HT1080 (cell line): ENCODE measurements around the gene SLC24A3. TPM values are rescaled to one million over a fixed set of nuclear protein-coding genes. Genes with fewer than 3 reads are reported as not detected.

Experiments
- DNase-seq: peaks from one replicate; pipeline ENCODE4 v3.0.0-alpha.2; 2015; ENCODE audit warnings: low read depth
- total RNA-seq: library from RNA; depleted of rRNA; stranded (reverse); fragments of >200 nt; shearing (Covaris generic); gene quantifications from 2 replicates; pipeline ENCODE4 v1.2.3, GENCODE V29; 2014

The SLC24A3 gene
- total RNA-seq, 1 experiment from 2014 or later: not detected

DNA sequence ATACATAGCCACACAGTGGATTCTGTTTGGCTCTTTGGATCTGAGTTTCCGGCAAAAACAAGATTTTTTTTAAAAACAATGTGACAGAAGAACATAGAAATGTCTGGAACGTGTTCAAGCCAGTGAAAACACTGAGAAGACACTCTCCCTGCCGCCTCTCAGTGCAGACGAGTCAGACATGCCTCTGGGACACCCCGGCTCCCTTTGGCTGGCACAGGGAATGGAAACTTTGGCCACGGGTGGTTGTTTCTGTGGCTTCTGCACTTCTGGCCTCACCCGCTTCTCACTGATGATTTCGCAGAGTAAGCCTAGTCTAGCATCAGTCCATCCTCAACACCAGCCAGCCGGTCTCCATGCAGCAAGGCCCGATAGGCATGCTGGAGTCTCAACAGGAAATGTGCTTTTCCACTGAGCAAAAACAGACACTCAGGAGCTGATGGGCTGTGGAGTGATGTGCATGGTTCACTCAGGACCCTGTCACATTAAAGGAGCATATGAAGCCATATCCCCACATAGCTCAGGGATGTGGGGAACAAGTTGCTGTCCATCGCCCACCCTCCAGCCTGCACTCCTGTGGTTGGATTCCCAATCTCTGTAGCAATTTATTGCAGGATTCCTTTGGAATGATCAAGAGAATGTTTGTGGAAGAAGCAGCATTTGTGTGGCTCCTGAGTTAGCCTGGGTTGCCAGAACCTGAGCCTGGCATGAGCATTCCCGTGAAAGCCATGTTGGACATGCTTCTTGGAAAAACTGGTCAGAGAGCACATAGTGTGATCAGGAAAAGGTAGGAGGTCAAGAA, 283.7 kb downstream of the SLC24A3 start:
- peak; percentile 13 for DNase-seq

DNA sequence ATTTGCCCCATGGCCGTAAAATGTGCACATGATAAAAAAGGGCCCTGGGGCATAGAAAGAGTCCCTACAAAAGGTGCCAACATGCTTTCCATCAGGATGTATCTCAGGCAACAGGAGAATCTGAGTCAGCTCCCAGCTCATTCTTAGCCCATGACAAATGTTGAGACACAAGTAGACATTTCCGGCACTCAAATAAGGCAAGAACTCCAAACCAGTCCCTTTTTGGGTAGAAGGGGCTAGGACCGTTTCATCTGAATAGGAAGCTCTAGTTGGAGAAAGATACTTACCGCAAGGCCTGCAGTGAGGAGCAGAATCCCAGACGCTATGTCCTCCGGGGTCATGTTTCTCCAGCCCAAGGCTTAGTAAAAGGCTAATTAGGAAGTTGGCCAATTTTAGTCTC, 284.6 kb downstream of the SLC24A3 start:
- peak; percentile 91 for DNase-seq

DNA sequence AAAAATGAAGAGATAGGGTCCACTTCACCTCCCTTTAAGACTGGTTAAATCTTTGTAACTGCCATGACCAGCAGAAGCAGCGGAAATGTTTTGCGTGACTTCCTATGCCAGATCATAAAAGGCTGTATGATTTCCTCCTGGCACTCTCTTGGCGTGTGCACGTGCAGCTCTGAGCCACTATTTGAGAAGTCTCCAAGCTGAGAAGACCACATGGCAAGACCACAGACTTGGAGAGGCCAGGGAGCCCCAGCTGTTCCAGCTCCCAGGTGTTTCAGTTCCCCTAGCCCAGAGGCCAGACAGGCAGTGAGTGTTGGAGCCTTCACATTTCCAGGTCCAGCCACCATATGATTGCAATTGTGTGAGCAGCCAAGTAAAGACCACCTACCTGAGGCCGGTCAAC, 286.3 kb downstream of the SLC24A3 start:
- no peak for DNase-seq

DNA sequence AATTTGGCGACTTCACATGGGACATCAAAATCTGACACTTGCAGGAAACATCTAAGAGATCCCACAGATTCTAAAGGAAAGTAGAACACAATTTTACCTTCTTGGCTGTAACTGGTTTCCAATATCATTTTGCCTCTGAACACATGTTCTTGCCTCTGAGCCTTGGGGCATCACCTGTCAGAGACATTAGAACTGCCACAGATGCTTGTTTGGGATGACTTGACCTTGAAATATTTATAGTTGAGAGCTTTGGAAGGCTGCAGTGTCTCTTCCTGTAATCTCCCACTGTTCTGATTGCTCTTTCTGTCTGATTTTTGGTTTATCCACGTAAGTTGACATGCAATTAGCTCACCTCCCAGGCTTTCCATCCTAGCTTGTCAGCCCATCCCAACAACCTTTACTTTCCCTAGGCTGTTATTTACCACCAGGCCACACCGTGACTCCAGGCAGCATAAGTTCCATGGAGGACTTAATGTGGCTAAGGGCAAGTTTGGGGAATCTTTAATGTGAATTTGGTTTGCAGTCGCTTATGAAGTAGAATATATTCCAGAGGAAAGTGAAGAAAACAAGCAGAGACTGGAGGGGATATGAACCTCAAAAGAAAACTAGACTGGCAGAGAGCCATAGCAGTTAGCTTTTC, 289.2 kb downstream of the SLC24A3 start:
- no peak for DNase-seq

DNA sequence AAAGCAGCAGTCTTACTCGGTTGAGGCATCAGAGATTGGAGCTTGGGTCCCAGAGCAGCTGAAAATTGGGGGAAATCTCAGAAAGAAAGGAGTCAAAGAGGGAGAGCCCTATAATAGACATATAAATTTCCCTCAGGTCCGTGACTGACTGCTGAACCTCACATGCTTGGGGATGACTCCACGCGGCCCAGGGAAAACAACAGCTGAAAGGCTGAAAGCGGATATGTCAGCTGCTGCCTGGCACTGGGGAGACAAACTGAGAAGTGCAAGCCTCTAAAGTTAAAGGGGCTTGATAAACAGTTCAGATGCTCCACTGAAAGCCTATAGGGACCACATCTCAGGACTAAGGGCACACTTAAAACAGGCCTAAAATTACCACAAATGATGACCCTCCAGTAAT, 289.7 kb downstream of the SLC24A3 start:
- DNase-seq: no peak

DNA sequence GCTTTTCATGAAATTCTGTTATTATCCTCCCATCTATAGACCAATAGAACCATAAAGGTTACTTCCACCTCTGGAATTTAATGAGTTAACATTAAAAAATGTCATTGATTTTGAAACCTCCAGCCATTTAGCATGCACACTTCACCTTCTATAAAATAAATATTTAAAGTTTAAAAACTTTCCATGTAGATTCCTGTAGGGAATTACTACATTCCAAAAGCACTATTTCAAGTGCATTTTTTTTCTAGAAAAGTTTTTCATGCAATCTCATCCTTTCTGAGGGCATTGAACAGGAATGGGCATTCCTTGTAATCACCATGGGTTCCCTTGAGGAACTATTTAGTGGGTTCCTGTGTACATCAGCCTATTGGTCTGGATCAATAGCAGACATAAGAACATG, 291.8 kb downstream of the SLC24A3 start:
- no peak for DNase-seq

DNA sequence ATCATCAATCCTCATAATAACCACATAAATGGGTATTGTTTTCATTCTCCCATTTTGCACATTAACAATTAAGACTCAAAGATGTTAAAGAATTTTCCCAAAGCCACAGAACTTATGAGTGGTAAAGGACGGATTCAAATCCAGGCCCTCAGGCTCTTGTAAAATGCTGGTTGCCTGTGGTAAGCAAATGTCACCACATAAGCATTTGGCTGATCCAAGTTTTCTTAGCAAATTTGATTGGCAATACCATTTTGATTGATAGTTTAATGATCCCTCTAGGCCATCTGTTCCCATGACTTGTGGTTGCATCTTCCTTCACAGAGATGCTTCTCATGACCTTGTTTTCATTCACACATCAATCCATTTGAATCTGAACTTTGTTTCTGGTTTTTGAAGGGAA, 293.6 kb downstream of the SLC24A3 start:
- no peak for DNase-seq

DNA sequence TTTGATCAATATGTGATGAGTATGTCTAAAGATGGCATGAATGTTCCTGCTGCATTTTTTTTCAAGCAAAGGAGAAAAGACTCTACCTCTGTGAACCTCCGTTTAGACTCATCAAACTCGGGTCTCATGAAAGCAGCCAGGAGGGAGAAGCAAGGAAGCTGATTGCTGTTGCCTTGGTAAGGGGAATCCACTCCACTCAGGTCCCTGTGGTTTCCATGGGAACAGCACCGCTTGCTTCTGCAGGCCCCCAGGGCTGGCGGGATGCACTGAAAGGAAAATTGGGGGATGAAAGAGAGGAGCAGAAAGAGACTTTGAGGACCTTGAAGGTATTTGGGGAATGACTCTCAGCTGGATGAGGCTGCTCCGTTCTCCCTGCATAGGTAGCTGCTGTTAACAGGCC, 296.0 kb downstream of the SLC24A3 start:
- no peak for DNase-seq

DNA sequence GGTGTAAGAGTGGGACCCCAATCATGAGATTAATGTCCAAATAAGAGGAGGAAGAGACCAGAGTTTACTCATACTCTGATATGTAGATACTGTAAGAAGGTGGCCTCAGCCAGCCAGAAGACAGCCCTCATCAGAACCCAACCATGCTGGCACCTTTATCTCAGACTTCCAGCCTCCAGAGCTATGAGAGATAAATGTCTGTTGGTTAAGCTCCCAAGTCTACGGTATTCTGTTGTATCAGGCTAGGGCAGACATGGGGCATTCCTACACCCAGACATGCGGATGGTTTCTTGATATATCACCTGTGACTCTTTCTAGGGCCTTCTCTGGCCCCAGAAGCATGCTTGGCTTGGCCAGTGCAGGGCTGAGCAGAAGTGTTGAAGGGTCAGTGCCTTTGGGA, 298.2 kb downstream of the SLC24A3 start:
- no peak for DNase-seq

DNA sequence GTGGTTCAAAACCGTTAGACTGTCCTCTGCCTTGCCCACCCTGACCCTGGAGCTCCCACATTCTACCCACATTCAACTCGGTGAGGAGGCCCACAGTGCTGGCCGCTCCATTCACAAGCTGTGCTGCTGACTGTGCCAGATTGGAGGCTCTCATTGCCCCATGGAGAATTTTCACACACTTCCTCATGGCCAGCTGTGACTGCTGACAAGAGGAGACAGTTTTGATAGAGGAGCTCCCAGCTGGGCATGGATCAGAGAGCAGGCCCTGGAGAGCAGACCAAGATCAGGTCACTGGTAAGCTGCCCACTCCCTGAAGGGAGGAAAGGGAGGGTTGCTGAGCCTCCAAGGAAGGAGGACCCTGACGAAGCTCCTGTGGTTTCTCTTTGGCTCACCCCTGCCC, 299.5 kb downstream of the SLC24A3 start:
- DNase-seq: no peak

DNA sequence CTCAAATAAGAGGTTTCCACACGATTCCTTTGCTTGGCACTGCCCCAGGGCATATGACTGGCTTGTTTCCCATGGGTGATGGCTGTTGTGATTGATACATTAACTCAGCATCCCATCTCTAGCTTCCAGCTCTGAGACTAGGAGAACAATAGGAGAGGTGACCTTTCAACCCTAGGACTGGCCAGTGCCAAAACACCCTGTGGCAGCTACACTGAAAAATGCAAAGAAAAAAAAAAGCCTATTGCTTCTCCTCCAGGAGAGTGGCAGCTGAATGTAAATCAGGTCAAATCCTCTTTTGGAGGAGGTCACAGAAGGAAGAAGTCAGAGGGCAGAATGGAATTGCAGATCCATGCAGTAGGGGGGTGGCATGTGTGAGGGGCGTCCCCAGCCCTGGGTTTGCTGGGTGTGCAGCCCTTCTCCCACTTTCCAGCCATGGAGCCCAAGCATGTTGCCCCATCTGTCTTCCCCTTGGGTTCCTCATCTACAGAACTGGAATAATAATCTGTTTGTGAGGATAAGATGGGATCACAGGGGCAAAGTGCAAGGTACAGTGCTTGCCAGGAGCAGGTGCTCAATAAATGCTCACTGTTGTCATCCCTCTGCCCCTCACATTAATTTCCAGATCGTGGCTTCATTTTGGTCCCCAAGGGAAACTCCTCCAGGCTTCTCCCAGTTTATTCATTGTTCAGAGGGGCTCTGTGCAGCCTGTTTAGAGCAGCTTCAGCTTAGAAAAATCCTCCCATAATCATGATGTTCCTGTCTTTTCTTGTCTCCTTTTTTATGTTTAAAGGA, 300.6 kb downstream of the SLC24A3 start:
- DNase-seq: no peak

DNA sequence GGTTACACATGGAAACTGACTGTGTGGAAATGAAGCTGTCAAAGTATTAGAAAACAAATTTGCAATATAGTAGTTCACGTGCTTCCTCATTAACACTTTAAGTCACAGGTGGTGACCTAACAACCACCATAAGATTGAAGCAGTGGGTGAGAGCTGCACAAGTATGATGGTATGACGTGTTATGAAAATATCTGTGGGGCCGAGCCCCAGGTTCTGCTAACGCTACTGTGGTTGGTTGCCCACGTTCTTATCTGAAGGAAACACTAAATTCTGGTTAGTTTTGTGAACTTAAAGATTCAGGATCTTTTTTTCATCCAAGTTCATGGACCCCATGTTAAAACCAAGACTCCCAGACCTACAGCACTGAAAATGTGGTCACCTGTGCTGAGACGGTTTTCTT, 302.6 kb downstream of the SLC24A3 start:
- DNase-seq: no peak

DNA sequence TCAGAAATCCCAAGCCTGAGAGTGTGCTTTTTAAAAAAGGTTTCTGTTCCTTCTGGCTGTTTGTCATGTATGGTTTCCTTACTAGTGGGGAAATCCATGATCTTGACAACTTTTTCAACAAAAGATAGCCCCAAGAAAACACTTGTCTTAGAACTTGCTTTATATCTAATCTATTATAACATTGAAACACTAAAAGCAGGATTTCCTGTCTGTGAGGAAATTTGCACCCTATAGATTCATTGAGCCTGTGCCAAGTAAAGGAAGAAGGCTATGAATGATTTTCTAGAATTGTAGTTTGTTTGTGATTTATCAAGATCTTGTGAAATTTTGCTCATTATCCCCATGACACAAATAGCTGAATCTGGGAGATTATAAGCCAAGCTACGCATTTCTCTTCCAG, 307.0 kb downstream of the SLC24A3 start:
- no peak for DNase-seq

DNA sequence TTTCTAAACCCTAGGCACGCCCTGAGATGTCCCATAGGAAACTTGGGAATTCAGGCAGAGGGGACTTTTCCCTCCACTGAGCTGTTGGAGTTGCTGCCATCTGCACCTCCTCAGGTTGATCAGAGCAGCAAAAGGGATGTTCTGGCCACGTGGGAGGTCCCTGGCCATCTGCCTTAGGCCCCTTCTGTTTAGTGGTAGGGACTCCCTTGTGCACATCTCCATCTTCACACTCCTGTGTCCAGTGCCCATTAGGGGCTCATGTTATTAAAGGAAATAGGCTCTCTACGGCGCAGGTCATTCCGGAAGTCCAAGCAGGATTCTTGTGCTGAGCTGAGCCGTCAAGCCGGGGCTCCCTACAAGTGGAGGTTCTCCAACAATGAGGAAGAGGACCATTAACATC, 307.8 kb downstream of the SLC24A3 start:
- DNase-seq: no peak

DNA sequence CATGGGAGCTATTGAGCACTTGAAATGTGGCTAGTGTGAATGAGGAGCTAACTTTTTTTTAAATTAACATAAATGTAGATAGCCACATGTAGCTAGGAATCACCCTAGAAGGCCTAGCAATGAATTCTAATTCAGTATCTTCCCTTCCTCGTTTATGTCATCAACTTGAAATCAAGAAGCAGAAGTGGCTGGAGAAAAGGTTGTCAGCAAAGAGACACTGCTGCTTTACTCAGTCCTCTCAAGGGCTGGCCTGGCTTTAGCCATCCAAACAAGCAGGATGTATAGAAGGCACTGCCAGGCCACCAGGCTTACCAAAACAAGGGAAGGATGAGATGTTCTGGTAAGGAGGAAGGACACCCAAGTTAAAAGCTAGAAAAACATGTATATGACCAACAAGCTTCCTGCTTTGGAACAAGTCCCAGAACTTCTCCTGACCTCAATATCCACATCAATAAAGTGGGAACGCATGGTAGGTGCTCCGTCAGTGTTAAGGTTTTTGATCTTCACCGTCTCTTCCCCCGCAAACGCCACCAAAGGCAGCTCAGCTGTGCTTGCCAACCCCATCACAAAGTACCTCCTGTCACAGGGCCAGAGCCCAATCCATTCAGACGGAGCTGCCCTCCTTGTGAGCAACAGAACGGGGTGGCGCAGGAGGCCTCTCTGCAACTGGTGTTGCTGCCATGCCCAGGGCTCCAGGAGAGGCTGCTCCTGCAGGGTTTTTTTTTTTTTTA, 309.8 kb downstream of the SLC24A3 start:
- DNase-seq: peak; percentile 18

DNA sequence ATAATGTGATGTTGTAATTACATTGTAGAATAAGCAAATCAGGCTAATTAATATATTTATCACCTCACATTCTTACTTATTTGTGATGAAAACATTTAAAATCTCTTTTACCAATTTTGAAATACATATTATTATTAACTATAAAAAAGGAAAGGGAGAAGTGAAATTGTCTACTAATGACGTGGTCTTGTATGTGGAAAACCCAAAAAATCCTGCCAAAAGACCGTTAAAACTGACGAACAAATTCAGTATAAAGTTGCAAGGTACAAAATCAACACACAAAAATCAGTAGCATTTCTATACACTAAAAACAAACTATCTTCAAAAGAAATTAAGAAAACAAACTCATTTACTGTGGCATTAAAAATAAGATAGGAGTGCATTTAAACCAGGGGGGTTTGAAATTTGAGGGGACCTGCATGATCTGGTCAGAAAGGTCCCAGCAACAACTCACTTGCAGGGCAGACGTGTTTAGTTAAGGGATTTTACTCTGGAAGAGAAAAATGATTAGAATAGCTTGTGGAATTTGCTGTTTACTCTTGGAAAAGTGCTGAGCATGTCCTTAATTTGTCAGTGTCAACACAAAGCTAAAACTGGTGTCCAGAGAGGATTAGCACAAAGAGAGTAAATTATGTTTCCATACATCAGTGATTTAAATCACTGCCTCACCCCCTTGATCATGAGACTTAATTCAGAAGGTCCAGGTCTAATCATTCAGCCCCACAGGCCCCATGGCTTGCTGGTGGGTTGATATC, 310.6 kb downstream of the SLC24A3 start:
- no peak for DNase-seq

DNA sequence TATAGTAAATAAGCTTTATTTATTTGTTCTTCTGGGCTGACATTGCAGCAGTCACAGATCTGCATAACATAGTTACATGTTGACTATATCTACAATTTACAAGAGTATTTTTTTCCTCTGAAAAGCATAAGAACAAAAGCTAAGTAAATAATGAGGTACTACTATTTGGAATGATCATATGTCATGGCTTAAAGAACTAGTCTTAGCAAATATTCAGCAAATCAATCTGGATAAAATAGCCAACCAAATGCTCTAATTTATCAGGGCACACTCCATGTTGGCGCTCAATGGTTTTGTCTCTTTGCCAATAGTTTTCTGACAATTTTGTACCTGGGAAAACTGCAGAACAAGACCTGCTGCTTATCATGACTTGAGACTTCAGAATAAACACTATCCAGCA, 312.2 kb downstream of the SLC24A3 start:
- DNase-seq: no peak

DNA sequence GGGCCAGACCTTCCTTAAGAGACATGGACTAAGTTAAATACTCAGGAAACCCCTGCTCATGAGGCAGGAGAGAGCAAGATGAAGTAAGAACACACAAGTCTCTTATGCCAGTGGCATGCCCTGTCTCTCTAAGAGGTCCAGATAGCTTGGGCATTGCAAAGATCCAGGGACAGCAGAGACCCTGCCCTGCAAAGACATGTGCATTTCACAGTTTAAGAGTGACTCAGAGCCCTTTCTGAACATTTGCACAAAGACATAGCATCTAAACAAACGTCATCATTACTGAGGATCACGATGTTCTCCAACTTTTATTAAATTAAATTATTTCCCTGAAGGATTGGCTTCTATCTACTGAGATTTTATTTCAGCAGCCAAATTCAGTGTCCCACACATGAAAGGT, 315.1 kb downstream of the SLC24A3 start:
- no peak for DNase-seq

DNA sequence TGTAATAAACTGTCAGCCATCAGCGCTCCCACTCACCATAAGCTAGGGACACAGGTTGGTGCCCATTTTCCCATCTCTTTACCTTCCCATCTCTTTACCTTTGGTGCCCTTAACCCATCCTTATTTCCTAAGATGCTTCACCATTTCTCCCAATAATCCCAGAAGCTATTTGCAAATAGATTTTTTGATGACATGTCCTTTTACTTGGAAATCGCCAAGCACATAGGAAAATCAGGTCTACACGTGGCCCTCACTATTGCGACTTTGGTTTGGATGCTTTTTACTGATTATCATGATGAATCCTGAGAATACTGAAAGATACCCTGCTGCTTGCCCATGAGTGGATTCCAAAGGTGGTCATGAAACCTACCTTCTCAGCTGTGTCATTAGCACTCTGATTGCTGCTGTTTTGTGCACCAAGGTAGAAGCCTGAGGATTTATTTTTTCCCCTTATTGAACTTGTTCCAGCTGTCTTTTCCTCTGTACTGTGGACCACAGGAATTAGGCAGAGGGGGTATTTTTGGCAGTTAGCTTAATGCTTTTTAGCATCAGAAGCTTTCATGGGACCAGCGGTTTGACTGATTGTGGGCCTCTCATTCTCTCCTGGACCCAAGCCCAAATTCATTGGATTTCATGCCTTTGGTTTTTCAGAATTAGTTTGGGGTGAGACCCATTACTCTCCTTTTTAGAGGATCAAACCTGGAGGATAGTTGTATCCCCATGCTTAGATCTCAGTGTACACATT, 316.0 kb downstream of the SLC24A3 start:
- DNase-seq: no peak

DNA sequence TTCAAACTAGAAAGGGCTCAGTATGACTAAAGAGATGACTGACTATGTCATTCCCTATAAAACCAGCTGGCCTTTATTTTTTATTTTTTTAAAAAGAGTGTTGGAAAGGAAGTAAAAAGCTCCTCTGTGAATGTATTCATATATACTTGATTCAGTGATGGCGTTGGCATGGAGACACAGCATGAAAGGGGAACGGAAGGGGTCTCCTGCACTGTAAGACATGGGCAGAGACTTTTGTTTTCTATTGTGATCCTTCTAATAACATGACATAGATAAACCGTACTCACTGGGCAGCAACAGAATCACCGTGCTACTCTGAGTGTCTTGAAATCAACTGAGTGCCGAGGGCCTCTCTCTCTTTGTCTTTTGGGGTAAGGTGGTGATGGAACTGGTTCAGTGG, 317.6 kb downstream of the SLC24A3 start:
- DNase-seq: no peak
